NCI-H1417 treated with DMSO at 0.1 percent for 48 hours (cell line): Measurements from ENCODE around the gene AGAP3.

Experiments
- DNase-seq: peaks from one replicate; lab custom pipeline; 2025; lab: John Stamatoyannopoulos, UW

AGAP3 gene

GRCh38 chr7:151088019-151088855, 2.0 kb downstream of the AGAP3 start:
- no peak for DNase-seq

DNA sequence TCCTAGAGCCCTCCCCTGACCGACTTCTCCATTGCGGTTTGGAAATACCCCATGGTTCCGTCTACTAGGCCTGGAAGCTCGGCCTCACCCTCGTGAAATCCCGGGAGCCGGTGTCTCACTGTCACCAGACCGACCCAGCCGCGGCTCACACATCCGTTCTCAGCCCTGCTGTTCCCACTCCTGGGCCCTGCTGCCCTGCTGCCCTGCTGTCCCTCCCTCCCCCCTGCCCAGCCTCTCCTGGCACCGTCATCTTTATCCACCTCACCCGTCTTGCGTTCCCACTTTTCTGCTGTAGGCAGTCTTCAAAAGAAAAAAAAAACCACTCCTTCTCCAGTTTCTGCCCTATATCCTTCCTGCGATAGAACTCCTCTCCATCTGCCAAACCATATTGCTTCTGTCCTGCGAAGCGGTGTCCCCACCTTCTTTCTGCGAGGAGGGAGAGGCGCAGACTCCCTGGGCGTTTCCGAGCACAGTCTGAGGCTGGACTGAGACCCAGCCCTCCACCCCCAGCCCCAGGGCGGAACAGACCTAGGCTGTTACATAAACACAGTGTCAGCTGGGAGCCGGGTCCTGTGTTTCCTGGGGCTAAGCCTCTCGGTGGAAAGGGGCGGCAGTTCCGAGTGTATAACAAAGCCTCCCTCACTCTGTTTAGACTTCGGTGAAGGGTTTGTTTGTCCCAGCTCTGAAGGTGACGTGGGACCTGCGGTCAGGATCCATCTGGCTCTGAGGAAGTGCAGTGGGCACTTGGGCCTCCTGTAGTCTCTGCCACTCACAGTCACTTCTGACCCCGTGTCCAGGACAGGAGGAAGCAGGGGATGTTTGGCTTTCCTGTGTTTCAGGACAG, 2.8 kb downstream of the AGAP3 start:
- no peak for DNase-seq

DNA sequence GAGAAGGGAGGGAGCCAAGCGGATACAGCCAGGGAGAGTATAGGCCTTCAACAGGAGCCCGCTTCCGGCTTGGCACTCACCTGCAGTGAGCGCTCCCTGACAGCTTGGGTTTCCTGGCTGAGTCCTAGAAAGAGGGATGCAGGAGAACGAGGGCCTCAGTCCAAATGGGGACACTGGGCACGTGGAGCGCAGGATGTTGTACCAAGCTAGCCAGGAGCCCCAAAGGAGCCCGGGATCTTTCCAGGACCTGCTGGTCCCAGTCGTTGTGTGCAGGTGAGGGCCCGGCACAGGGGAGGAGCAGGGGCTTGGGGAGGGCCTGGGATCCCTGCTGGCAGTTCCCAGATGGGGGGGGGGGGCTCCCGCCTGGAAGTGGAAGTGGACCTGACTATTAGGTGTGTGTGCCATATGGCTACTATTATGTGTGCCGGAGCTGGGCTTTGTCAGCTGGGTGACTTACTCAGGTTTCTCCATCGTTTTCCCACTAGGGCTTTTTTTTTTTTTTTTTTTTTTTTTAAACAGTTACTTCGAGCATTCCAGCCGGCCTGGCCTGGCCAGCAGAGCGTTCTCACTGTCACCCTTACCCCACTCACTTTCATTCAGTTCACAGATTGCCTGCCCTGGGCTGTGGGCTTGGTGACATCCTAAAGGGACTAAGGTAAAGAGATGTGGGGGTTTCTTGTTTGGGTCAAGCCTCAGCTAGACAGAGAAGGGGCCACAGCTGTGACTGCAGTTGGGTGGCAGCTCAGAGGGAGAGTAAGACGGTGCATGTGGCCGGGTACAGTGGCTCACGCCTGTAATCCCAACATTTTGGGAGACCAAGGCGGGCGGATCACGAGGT, 3.8 kb downstream of the AGAP3 start:
- DNase-seq, result no peak

- DNase-seq, result no peak
Observed at GRCh38 chr7:151091003-151091402, 4.7 kb downstream of the AGAP3 start.

DNA sequence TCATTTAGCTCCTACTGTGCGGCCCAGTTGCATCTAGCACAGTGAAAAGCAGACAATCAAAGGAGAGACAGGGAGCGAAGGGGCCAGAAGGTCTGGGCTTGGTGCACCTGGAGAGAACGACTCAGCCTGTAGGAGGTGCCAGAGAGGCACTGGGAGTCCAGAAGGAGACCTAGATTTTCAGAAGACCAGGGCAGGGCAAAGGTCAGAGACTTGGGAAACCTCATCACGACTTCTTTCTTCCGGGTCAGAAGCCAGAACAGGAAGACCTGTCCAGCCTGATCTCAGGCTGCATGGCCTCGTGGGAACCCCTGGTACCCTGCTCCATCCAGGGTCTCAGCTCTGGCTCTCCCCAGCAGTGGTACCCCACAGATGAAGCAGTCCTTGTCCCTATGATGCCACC, 5.2 kb downstream of the AGAP3 start:
- DNase-seq, result no peak

- DNase-seq, result no peak
Observed at GRCh38 chr7:151091988-151092387, 5.7 kb downstream of the AGAP3 start.

- DNase-seq, result no peak
Observed at GRCh38 chr7:151093748-151094147, 7.5 kb downstream of the AGAP3 start.

DNA sequence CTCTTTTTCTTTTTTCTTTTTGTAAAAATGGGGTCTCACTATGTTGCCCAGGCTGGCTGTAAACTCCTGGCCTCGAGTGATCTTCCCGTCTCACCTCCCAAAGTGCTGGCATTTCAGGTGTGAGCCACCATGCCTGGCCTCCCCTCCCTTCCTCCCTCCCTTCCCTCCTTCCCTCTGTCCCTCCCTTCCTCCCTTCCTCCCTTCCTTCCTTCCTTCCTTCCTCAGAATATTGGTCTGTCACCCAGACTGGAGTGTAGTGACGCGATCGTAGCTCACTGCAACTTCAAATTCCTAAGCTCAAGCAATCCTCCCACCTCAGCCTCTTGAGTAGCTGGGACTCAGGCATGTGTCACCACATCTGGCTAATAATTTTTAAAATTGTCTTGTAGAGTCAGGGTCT, 8.4 kb downstream of the AGAP3 start:
- DNase-seq, result no peak

GRCh38 chr7:151095123-151095797, 9.0 kb downstream of the AGAP3 start:
- no peak for DNase-seq

DNA sequence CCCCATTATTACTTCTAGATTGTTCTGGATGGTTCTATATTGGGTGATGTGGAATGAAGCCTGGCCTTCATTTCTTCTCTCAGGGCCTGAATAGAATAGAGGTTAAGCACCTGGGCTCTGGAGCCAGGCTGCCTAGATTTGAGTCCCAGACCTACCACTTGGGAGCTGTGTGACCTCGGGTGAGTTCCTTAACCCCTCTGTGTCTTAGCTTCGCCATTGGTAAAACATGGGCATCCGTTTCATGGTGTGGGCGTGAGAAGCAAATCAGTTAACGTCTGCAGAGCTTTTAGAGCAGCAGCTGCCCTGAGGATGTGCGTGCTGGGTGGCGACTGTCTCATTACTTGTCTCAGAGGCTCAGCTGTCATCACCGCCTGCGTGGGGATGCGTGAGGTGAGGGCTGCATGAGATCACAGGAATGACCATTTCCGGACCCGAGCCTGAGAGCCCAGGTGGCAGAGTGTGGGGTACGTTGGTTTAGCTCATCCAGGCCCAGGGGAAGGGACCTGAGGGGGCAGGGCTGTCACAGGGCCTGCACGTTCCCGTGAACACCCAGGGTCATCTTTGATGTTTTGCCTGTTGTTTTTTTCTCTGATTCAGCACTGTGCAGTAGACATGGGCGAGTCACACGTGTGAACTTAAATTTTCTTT, 9.7 kb downstream of the AGAP3 start:
- no peak for DNase-seq

GRCh38 chr7:151099486-151100211, 13.4 kb downstream of the AGAP3 start:
- no peak for DNase-seq

- no peak for DNase-seq
Observed at GRCh38 chr7:151100921-151101320, 14.6 kb downstream of the AGAP3 start.

DNA sequence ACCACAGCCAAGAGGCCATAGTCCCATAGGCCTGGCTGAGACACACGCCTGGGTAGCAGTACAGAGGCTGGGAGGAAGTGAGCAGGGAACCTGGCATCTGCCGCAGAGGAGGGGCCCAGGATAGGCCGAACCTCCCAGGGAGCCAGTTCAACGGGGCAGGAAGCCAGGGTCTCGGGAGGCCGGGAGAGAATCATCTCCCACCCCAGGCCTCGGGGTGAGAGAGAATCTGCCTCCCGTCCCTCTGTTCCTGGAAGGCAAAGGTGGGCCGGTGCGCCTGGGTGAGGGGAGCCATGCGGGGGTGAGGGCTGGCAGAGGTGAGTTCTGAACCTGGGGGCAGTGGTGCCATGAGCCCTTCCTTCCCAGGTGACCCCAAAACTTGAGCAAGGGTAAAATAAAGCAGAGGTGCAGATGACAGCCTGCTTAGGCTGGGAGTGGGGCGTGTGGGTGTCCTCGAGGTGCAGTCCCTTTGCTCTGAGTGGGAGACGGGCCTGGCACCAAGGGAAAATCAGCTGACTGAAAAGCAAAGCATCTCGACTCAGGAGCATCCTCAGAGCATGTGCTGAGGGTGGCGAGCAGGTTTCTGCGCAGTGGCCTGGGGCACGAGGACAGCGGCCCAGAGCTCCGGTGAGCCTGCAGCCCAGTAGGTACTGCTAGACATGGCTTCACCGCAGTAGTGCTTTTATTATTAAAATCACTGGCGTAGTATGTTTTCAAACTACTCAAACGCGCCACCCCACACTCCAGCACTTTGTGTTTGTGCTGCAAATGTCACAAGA, 15.5 kb downstream of the AGAP3 start:
- DNase-seq, result no peak

GRCh38 chr7:151102991-151103390, 16.7 kb downstream of the AGAP3 start:
- DNase-seq, result no peak

- DNase-seq, result no peak
Observed at GRCh38 chr7:151103973-151104372, 17.7 kb downstream of the AGAP3 start.

DNA sequence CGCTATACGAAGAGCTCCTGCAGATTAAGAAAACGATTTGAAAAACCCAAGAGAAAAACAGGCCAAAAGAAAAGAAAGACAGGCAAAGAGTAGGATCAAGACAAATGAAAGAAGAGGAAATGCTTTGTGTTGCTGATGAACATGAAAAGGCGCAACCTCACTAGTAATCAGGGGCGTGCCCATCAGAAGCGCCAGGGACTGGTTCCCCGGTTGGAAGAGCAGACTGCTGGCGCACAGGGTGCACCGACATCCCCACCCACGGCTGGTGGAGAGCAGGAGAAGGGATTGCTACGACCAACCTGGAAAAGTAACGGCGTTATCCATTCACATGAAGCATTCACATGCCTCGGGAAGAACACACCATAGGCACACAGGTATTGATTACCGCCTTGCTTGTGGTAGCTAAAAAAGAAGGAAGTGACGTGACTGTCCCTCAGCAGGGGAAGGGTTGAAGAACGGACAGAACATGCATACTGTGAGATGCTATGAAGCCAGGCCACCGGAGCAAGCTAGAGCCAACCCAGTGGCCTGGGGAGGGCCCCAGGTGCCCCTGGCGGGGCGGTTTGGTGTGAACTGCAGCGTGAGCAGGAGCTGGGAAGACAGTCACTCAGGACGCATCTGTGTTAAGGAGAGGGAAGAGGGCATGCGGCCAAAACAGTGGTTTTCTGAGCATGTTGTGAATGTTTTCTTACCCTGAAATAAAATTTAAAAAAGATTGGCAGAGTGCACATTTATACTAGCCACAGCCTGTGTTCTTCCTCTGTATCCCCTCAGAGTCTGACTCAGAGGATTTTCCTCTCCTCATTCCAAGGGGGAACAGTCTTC, 18.3 kb downstream of the AGAP3 start:
- DNase-seq, result no peak

- DNase-seq, result no peak
Observed at GRCh38 chr7:151107882-151108281, 21.6 kb downstream of the AGAP3 start.

DNA sequence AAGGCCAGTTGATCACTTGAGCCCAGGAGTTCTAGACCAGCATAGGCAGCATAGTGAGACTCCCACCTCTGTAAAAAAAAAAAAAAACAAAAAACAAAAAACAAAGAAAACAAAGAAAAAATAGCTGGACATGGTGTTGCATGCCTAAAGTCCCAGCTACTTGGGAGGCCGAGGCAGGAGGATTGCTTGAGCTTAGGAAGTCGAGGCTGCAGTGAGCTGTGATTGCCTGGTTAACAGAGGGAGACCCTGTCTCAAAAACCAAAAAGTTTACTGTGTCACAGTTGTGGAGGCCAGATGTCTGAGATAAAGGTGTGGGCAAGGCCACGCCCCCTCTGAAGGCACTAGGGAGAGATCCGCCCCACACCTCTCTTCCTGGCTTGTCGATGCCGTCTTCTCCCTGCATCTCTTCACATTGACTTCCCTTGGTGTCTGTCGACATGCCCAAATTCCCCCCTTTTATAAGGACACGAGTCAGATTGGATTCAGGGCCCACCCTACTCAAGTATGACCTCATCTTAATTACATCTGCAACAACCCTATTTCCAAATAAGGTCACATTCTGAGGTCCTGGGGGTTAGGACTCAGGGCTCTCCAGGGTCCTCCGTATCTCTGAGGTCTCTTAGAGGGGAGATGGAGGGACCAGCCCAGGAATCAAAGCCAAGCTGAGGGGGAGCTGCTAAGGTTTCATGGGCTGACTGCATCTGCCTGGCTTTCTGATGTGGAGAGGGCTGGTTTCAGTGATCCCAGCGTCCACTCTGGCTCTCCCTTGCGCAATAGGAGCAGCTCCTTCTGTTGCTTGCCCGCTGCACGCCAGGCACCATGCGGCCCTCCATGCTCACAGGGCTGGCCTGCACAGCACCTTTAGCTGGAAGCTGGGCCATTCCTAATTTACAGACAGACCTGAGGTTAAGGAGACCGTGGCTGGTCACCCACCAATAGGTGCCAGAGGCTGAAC, 23.1 kb downstream of the AGAP3 start:
- DNase-seq, result no peak
